K562 (cell line): ENCODE data around the gene XRCC5.

Experiments
- GABPA ChIP-seq: fragments of 200-800 bp; sonication (Bioruptor generic); conservative IDR thresholded peaks from 2 replicates; pipeline ENCODE4 v1.6.1; 2016; ENCODE audit warnings: low read depth, missing genetic modification characterization, missing compliant biosample characterization
- ZNF23 ChIP-seq: fragments of 250-450 bp; sonication (Bioruptor Pico); IDR thresholded peaks from 2 replicates; pipeline ENCODE4 v1.4.0; 2020; ENCODE audit warnings: mild to moderate bottlenecking
- ZNF274 ChIP-seq: IDR thresholded peaks from 2 replicates; pipeline ENCODE4 v1.6.1; 2011; ENCODE audit warnings: low read depth, mild to moderate bottlenecking, low read length, moderate library complexity, borderline replicate concordance
- TF ChIP-seq, protein P1 (sequence below), 3 experiments: IDR thresholded peaks in 2 of 3; conservative IDR thresholded peaks in 1 of 3; 2 replicates each; pipeline ENCODE4 v1.5.1; 2011 to 2012; ENCODE audit warnings: low read length in 3 of 3, mild to moderate bottlenecking in 3 of 3, control low read depth in 2 of 3, improper control_type of control experiment in 1 of 3, inconsistent platforms in 1 of 3, low read depth in 1 of 3, mixed read lengths in 1 of 3, moderate library complexity in 1 of 3; ENCODE audit not compliant: insufficient read depth in 2 of 3
- TF ChIP-seq, protein P2 (sequence below): sonication (generic); formaldehyde crosslinking; IDR thresholded peaks from 2 replicates; pipeline ENCODE4 v1.4.0; 2020; ENCODE audit warnings: mild to moderate bottlenecking, missing genetic modification reagents

DNA sequence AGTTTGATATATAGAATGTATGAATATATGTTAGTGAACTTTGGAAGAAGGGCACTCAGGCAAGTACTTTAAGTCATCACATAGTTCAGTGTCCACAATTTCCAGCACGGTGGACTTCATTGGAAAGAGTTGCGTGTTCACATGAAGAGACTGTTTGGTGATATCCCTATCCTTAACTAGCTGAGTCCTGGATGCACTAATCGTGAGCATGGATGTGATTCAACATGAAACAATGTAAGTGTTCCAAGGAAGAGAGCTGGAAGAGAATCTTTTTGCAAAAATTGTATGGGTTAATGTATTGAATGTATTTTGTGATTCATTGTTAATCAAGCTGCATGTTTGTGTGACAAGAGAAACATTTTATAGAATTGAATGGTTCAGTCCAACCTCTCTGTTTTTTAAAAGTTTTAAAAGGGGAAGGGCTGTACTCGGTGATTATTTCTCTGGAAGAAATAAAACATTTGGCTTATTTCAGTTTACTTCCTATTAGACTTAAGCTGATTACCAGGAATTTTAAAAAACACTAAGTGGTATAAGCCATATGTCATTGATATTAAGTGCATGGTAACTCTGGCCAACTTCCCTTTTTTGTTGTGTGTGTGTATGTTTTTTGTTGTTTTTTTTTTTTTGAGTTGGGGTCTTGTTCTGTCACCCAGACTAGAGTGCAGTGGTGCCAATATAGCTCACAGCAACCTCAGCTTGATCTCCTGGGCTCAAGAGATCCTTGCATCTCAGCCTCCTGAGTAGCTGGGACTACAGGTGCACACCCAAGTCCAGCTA lies 8.6 kb downstream of the XRCC5 start:
- TF ChIP-seq GABPA (no peak), ZNF23 (CRISPR knock-in tag) (no peak), ZNF274 (no peak)
- TF ChIP-seq, protein P1, sequence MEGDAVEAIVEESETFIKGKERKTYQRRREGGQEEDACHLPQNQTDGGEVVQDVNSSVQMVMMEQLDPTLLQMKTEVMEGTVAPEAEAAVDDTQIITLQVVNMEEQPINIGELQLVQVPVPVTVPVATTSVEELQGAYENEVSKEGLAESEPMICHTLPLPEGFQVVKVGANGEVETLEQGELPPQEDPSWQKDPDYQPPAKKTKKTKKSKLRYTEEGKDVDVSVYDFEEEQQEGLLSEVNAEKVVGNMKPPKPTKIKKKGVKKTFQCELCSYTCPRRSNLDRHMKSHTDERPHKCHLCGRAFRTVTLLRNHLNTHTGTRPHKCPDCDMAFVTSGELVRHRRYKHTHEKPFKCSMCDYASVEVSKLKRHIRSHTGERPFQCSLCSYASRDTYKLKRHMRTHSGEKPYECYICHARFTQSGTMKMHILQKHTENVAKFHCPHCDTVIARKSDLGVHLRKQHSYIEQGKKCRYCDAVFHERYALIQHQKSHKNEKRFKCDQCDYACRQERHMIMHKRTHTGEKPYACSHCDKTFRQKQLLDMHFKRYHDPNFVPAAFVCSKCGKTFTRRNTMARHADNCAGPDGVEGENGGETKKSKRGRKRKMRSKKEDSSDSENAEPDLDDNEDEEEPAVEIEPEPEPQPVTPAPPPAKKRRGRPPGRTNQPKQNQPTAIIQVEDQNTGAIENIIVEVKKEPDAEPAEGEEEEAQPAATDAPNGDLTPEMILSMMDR (IDR thresholded peaks at IDR 0.05 in 2 of 3, conservative IDR thresholded peaks at IDR 0.05 in 1 of 3; ENCODE audit: insufficient read depth in 2 of 3, low read depth in 1 of 3, low read length in 3 of 3) = no peak
- TF ChIP-seq, protein P2, sequence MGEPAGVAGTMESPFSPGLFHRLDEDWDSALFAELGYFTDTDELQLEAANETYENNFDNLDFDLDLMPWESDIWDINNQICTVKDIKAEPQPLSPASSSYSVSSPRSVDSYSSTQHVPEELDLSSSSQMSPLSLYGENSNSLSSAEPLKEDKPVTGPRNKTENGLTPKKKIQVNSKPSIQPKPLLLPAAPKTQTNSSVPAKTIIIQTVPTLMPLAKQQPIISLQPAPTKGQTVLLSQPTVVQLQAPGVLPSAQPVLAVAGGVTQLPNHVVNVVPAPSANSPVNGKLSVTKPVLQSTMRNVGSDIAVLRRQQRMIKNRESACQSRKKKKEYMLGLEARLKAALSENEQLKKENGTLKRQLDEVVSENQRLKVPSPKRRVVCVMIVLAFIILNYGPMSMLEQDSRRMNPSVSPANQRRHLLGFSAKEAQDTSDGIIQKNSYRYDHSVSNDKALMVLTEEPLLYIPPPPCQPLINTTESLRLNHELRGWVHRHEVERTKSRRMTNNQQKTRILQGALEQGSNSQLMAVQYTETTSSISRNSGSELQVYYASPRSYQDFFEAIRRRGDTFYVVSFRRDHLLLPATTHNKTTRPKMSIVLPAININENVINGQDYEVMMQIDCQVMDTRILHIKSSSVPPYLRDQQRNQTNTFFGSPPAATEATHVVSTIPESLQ (CRISPR knock-in tag) = no peak
